ENCODE results near the gene MCOLN3. TPM values are rescaled to one million over a fixed set of nuclear protein-coding genes. Genes with fewer than 3 reads are reported as not detected.
A peak's percentile ranks its signal among the peaks of the same experiment; 100 is the strongest.

Gene MCOLN3
- total and polyA plus RNA-seq, 3 donors from 2014 or later: 2.5 to 5.1 (median 4.4) TPM

DNA sequence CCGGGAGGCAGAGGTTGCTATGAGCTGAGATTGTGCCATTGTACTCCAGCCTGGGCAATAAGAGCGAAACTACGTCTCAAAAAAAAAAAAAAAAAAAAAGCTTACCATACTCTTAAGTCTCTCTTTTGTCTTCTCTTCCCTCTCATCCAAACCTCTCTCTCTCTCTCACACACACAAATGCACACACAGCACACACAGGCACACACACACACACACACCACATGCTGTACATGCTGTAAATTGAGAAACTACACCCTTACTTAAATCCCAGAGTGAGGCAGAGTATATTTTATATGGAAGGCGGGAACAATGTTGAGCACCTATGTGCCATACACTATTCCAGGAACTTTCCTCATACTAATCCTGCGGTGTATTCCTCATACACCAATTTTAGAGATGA, 6.5 kb downstream of the MCOLN3 start:
- Histone ChIP-seq H3K4me1 (no peaks in the 10 kb centered on the region), H3K4me3 (no peak overlapping the region), H3K9me3 (no peaks in the 10 kb centered on the region), H3K36me3 (ENCODE audit: low read depth, missing control alignments) (no peaks in the 10 kb centered on the region), H3K27me3 (no peaks in the 10 kb centered on the region), H3K27ac (no peak overlapping the region)
- 93 to 94% methylated on average over 5 of the region's 5 CpGs for WGBS, 2 donors
- DNase-seq: no peak
- TF ChIP-seq POLR2A (IDR thresholded peaks at IDR 0.05): no peak
- TF ChIP-seq, protein P1, sequence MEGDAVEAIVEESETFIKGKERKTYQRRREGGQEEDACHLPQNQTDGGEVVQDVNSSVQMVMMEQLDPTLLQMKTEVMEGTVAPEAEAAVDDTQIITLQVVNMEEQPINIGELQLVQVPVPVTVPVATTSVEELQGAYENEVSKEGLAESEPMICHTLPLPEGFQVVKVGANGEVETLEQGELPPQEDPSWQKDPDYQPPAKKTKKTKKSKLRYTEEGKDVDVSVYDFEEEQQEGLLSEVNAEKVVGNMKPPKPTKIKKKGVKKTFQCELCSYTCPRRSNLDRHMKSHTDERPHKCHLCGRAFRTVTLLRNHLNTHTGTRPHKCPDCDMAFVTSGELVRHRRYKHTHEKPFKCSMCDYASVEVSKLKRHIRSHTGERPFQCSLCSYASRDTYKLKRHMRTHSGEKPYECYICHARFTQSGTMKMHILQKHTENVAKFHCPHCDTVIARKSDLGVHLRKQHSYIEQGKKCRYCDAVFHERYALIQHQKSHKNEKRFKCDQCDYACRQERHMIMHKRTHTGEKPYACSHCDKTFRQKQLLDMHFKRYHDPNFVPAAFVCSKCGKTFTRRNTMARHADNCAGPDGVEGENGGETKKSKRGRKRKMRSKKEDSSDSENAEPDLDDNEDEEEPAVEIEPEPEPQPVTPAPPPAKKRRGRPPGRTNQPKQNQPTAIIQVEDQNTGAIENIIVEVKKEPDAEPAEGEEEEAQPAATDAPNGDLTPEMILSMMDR (IDR thresholded peaks at IDR 0.05): no peak
- intact Hi-C loops (cut with DNase I; ENCODE audit: low total_unique reads): no loop called here

DNA sequence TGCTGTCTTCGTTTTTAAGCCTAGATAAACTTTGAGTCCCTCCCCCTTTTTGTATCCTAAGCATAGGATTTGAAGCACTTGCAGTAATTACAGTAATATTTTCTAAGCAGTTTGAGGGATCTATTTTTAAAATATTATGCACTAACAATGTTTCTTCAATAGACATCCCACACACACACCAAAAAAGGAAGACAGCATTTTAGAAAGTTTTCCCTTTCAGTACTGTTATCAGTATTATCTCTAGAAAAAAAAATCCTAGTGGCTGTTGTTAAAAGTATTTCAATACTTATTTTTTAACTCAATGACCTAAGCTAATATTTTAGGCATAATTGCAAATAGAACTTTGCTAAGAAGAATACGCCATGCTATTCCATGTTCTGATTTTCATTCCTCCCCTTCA, 15.1 kb downstream of the MCOLN3 start:
- WGBS, 2 donors: 70 to 73% methylated on average over 2 of the region's 2 CpGs
- intact Hi-C loops (cut with DNase I; ENCODE audit: low total_unique reads): no loop called here
- TF ChIP-seq, protein P1 (IDR thresholded peaks at IDR 0.05): no peak
- TF ChIP-seq POLR2A (IDR thresholded peaks at IDR 0.05): no peak
- Histone ChIP-seq H3K27me3 (no peaks in the 10 kb centered on the region), H3K36me3 (ENCODE audit: low read depth, missing control alignments) (no peaks in the 10 kb centered on the region), H3K4me3 (no peak overlapping the region), H3K4me1 (no peaks in the 10 kb centered on the region), H3K9me3 (no peaks in the 10 kb centered on the region), H3K27ac (no peak overlapping the region)
- no peak for DNase-seq

DNA sequence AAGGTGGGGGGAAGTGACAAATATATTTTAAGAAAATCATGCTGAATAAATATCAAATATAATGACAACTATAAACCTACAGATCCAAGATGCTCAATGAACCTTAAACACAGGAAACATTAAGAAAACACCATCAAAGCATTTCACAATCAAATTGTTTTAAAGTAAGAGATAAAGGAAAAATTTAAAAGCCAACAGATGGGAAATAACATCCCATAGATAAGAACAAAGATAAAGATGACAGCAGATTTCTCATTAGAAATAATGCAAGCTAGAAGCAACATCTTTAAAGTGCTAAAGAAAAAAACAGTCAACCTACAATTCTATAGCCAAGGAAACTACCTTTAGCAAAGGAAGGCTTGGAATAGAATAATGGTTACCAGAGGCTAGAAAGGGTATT, 17.8 kb downstream of the MCOLN3 start:
- Histone ChIP-seq H3K27ac (no peak overlapping the region), H3K27me3 (no peaks in the 10 kb centered on the region), H3K9me3 (no peaks in the 10 kb centered on the region), H3K4me1 (no peaks in the 10 kb centered on the region), H3K4me3 (no peak overlapping the region), H3K36me3 (ENCODE audit: low read depth, missing control alignments) (no peaks in the 10 kb centered on the region)
- TF ChIP-seq POLR2A (IDR thresholded peaks at IDR 0.05): no peak
- TF ChIP-seq, protein P1 (IDR thresholded peaks at IDR 0.05): no peak
- DNase-seq: no peak
- intact Hi-C loops (cut with DNase I; ENCODE audit: low total_unique reads): no loop called here

DNA sequence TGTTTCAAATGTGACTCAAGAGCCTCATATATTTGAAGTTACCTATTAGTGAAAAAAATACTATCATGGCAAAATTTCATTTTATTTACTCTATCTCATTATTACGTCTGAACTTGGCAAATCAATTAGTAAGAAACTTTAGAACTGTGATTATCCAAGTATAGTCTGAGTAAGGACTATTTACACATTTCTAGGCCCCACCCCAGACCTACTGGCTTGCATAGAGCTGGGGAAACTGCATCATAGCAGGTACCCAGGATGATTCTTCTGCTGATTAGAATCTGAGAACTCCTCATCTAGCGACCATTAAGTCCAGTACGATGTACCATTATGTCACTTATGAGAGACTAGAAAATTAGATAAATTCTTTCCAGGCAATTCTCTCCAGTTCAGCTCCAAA, 20.1 kb downstream of the MCOLN3 start:
- Histone ChIP-seq H3K9me3 (no peaks in the 10 kb centered on the region), H3K36me3 (ENCODE audit: low read depth, missing control alignments) (no peaks in the 10 kb centered on the region), H3K4me1 (no peaks in the 10 kb centered on the region), H3K27me3 (no peaks in the 10 kb centered on the region), H3K27ac (no peak overlapping the region), H3K4me3 (no peak overlapping the region)
- TF ChIP-seq, protein P1 (IDR thresholded peaks at IDR 0.05): no peak
- no peak for TF ChIP-seq POLR2A (IDR thresholded peaks at IDR 0.05)
- intact Hi-C loops (cut with DNase I; ENCODE audit: low total_unique reads): no loop called here
- no peak for DNase-seq
- 77 to 90% methylated on average over 3 of the region's 3 CpGs for WGBS, 2 donors

DNA sequence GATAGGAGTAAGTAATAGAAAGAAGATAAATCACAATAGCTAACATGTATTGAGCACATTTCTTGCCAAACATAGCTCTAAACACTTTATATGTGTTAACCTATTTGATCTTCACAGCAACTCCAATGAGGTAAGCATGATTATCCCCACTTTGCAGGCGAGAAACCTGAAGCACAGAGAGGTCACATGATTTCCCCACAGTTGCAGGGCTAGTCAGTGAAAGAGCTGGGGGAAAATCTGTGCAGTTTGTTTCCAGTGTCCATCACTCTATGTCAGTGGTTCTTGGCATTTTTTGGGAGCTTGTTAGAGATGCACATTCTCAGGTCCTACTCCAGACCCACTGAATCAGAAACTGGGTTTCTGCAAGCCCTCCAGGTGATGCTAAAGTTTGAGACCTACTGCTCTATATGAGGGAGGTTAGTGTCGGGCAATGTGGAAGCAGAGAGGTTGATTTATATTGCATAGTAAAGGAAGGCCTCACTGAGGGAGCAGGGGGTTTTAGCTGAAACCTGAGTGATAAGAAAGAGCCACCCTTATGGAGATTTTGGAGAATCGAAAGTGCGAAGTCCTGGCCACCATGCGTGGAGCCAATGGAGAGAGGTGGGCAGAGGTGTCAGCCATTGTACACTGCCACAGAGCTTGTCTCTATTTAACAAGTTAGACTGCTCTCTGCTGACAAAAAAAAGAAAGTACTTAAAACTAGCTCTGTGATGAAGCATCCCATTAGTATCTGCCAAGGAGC, 20.9 kb downstream of the MCOLN3 start:
- intact Hi-C loops (cut with DNase I; ENCODE audit: low total_unique reads): no loop called here
- peak; percentile 17 for DNase-seq
- no peak overlapping the region for H3K4me3 ChIP-seq
- H3K4me1 ChIP-seq: no peaks in the 10 kb centered on the region
- TF ChIP-seq, protein P1 (IDR thresholded peaks at IDR 0.05): no peak
- TF ChIP-seq POLR2A (IDR thresholded peaks at IDR 0.05): no peak
- H3K27ac ChIP-seq: no peak overlapping the region
- no peaks in the 10 kb centered on the region for H3K36me3 ChIP-seq (ENCODE audit: low read depth, missing control alignments)
- H3K27me3 ChIP-seq: no peaks in the 10 kb centered on the region
- H3K9me3 ChIP-seq: no peaks in the 10 kb centered on the region
- 84 to 86% methylated on average over 5 of the region's 5 CpGs for WGBS, 2 donors
